NCI-H1694 treated with DMSO at 0.1 percent for 48 hours (cell line): ENCODE results near the gene CDH8.
"Not testable (repeated sequence)": the region's sequence is repeated elsewhere in the genome, so short reads cannot be mapped to it uniquely, and the experiment has no call there.

Experiments used
- DNase-seq: peaks from one replicate; lab custom pipeline; 2025; lab: John Stamatoyannopoulos, UW

Gene CDH8

GRCh38 chr16:61934601-61935000, 101.6 kb downstream of the CDH8 start:
- no peak for DNase-seq

GRCh38 chr16:61929776-61930175, 106.5 kb downstream of the CDH8 start:
- DNase-seq: no peak

GRCh38 chr16:61926766-61927165, 109.5 kb downstream of the CDH8 start:
- no peak for DNase-seq

- DNase-seq: no peak
Observed at GRCh38 chr16:61923629-61924028, 112.6 kb downstream of the CDH8 start.

- DNase-seq: no peak
Observed at GRCh38 chr16:61921373-61921772, 114.9 kb downstream of the CDH8 start.

- DNase-seq: not testable (repeated sequence)
Observed at GRCh38 chr16:61917865-61918826, 118.1 kb downstream of the CDH8 start.

- no peak for DNase-seq
Observed at GRCh38 chr16:61915569-61915968, 120.7 kb downstream of the CDH8 start.

GRCh38 chr16:61909074-61909473, 127.2 kb downstream of the CDH8 start:
- no peak for DNase-seq

GRCh38 chr16:61908426-61908825, 127.8 kb downstream of the CDH8 start:
- DNase-seq: no peak

- no peak for DNase-seq
Observed at GRCh38 chr16:61901689-61902088, 134.5 kb downstream of the CDH8 start.

- no peak for DNase-seq
Observed at GRCh38 chr16:61900482-61900881, 135.8 kb downstream of the CDH8 start.

GRCh38 chr16:61897657-61898056, 138.6 kb downstream of the CDH8 start:
- DNase-seq: no peak

- no peak for DNase-seq
Observed at GRCh38 chr16:61892531-61892930, 143.7 kb downstream of the CDH8 start.

- no peak for DNase-seq
Observed at GRCh38 chr16:61891460-61891859, 144.8 kb downstream of the CDH8 start.

GRCh38 chr16:61890386-61890785, 145.9 kb downstream of the CDH8 start:
- no peak for DNase-seq

GRCh38 chr16:61887903-61888302, 148.3 kb downstream of the CDH8 start:
- no peak for DNase-seq

- DNase-seq: no peak
Observed at GRCh38 chr16:61885343-61885742, 150.9 kb downstream of the CDH8 start.

- no peak for DNase-seq
Observed at GRCh38 chr16:61879306-61879705, 156.9 kb downstream of the CDH8 start.

GRCh38 chr16:61877436-61877835, 158.8 kb downstream of the CDH8 start:
- DNase-seq: no peak

GRCh38 chr16:61872778-61873119, 163.5 kb downstream of the CDH8 start:
- no peak for DNase-seq

GRCh38 chr16:61871837-61872777, 164.1 kb downstream of the CDH8 start:
- no peak for DNase-seq

- DNase-seq: no peak
Observed at GRCh38 chr16:61862221-61863155, 173.8 kb downstream of the CDH8 start.
